GM12872 (cell line): Measurements from ENCODE around the gene GPC5.

Experiments
- TF ChIP-seq, protein P1 (sequence below): IDR thresholded peaks from 3 replicates; pipeline ENCODE4 v1.5.1; 2011; ENCODE audit warnings: low read depth, mild to moderate bottlenecking, low read length, moderate library complexity; ENCODE audit not compliant: insufficient read depth

Gene GPC5

DNA sequence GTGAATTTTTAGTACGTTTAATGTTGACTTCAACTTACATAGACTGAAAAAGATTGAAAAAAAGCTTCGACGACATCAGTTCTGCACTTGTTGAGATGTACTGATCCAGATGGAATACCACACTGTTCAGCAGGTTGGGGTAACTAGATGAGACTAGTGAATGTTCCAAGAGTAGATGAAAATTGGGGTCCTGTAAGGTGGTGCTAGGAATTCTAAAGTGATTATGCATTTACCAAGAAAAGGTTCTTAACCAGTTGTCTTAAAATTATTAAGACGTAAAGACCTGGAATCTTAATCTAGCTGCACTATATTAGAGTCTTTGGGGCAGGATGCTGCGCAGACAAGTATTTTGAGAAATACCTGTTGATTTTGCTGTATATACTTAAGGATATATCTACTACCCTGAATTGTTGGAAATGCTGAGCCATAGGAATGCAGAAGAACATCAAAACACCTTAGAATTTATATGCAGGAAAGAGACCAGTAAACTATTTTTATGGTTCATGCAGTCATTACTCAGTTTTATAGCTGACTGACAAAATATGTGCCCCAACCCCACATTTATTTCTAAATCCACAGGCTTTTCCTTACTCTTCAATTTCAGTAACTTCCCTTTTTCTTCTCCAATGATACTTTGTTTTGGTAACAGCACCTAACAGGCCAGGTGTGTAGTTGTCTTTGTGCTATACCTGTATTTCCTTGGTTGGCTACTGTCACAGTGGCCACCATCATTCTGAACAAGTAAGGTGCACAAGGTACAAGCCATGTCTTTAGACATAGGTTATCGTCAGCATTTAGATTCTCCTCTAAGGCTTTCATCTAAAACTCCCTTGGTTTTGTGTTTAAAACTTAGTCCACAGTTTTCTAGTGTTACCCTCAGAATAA is 42.4 kb upstream of the GPC5 start:
- TF ChIP-seq, protein P1, sequence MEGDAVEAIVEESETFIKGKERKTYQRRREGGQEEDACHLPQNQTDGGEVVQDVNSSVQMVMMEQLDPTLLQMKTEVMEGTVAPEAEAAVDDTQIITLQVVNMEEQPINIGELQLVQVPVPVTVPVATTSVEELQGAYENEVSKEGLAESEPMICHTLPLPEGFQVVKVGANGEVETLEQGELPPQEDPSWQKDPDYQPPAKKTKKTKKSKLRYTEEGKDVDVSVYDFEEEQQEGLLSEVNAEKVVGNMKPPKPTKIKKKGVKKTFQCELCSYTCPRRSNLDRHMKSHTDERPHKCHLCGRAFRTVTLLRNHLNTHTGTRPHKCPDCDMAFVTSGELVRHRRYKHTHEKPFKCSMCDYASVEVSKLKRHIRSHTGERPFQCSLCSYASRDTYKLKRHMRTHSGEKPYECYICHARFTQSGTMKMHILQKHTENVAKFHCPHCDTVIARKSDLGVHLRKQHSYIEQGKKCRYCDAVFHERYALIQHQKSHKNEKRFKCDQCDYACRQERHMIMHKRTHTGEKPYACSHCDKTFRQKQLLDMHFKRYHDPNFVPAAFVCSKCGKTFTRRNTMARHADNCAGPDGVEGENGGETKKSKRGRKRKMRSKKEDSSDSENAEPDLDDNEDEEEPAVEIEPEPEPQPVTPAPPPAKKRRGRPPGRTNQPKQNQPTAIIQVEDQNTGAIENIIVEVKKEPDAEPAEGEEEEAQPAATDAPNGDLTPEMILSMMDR: no peak

- TF ChIP-seq, protein P1: no peak
These were observed 41.4 kb upstream of the GPC5 start for GRCh38 chr13:91356919-91357612.

GRCh38 chr13:91357613-91358386 is 40.6 kb upstream of the GPC5 start:
- TF ChIP-seq, protein P1: no peak

- TF ChIP-seq, protein P1: no peak
These were observed 40.0 kb upstream of the GPC5 start for GRCh38 chr13:91358387-91358782.

GRCh38 chr13:91359111-91359510 is 39.3 kb upstream of the GPC5 start:
- TF ChIP-seq, protein P1: no peak

- TF ChIP-seq, protein P1: no peak
These were observed 38.8 kb upstream of the GPC5 start for GRCh38 chr13:91359631-91360030.

- TF ChIP-seq, protein P1: no peak
These were observed 38.1 kb upstream of the GPC5 start for GRCh38 chr13:91360246-91360751.
